HG03095 (cell line): Measurements from ENCODE around the gene PLA2G5.
A peak's percentile ranks its signal among the peaks of the same experiment; 100 is the strongest.

Experiments
- ATAC-seq: cut with Tn5 transposase; IDR thresholded peaks from one replicate; pipeline ENCODE4 v1.9.1; 2021; ENCODE audit warnings: moderate library complexity; ENCODE audit not compliant: unreplicated experiment

The PLA2G5 gene

DNA sequence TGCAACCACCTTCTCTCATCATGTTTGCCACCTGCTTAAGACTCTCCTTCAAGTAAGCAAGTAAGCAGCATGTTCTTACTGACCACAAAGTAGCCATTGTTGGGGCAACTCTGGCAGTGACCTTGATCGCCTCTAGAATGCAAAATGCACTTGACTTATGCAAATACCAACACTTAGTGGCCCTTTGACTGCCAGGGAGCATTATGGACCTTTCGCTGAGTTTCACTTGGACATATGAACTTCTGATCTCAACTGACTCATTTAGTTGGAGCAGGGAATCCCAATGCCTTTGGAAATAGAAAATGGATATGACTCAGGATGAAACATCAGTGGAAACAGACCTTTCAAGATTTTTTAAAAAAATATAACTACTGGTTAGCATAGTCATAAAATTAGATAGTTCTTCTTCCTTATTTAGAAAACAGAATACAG is 6.1 kb upstream of the PLA2G5 start:
- no peak for ATAC-seq

DNA sequence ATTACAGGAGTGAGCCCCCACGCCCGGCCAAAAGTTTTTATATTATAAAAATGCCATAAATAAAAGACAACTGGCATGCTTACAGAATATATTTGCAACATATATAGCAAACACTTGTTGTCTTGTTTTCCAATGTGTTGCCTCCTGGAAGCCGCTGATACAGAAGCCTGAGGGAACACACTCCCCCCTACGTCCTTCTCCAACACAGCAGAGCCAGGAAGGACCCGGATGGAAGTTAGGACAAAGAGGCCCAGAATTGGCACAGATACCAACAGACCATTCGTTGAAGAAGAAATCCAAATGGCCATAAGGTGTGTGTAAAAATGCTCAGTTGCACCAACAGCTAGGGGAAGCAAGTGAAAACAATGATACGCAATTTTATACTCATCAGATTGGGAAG is 1.3 kb upstream of the PLA2G5 start:
- no peak for ATAC-seq

DNA sequence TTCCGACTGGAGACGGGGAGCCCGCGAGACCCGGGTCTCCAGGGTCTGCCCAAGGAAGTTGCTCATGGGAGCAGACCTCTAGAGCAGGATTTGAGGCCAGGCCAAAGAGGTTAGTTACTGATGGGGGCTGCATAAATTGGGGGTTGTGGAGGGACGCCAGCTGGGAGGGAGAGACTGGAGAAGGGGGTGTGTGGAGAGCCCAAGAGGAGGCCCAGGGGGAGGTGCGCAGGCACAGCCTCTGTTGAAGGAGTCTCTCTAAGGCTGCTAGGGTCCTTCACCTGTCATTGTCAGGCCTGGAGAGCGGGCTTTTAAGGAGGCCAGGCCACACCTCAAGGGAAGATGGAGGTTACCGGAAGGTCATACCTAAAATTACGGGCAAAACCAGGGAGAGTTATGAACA is 363 bp downstream of the PLA2G5 start:
- ATAC-seq: no peak

DNA sequence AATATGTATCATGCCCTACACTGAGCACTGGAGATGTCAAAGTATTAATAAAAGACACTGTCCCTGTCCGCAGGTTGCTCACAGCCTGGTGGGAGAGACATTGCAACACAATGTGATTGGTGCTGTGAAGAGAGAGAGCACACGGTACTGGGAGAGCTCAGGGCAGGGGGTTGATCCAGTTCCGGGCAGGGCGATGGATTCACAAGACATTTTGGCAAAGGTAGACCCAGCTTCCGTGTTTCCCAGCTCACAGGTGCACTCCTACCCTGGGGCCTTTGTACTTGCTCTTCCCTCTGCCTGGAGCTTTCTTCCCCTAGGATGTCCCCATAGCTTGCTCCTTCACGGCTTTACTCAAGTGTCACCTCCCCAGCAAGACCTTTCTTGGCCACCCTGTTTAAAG is 1.4 kb downstream of the PLA2G5 start:
- ATAC-seq: no peak

DNA sequence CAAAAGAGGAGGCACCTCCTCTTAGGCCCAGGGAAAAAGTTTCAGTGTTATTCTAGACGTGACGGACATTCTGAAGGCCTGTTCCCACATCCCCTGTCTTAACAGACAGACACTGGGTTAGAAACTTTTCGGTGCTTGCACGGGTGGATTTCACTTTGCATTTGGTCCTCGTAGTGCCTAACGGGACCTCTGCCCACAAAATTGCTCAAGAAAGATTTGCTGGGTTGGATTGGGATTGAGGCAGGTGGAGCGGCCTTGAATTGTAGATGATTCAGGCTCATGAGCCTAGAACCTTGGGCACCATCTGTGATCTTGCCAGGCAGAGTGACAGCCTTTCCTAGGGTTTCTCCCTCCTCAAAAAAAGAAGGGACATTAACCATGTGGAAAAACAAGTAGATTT is 2.8 kb downstream of the PLA2G5 start:
- no peak for ATAC-seq

DNA sequence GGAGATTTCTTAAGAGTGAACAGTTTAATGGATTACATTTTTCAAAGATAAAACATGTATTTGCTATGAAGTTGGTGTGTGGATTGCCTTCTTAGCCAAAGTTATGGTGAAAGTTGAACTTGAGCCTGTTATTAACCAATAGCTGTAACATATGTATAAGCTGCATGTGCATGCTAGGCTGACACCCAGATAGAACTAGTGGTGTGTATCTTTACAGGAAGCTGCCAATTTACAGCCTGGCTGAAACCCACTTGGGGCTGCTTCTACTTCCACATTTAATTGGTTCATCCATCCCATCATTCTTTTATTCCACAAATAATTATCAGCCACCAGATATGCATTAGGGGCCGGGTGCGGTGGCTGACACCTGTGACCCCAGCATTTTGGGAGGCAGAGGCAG is 3.3 kb downstream of the PLA2G5 start:
- ATAC-seq: no peak

DNA sequence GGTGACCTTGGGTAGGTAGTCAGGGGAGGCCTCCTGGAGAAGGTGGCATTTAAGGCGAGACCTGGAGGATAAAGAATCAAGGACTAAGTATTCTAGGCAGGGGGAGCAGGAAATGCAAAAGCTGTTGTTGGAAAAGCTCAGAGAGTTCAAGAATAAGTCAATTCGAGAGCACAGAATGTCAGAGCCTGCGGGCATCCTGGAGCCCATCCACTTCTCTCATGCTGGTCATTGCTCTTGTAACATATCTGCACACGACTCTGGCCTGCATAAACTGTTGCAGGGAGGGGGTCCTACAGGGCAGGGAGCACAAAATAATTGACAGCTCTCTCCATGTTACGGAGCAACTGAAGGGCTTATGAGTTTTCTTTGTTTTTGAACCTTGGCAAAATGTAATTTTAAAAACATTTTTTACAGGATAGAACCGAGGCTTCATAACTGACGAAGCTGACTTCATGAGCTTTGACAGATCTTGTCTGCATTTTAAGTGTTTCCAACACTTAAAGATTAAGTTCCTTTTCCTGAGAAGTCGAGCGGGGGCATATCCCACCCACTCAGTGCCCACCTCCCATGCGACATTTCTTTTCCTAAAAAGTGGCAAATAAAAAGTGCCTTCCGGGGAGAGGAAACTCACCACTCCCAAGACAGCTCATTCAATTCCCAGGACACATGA is 4.2 kb downstream of the PLA2G5 start:
- ATAC-seq: no peak

DNA sequence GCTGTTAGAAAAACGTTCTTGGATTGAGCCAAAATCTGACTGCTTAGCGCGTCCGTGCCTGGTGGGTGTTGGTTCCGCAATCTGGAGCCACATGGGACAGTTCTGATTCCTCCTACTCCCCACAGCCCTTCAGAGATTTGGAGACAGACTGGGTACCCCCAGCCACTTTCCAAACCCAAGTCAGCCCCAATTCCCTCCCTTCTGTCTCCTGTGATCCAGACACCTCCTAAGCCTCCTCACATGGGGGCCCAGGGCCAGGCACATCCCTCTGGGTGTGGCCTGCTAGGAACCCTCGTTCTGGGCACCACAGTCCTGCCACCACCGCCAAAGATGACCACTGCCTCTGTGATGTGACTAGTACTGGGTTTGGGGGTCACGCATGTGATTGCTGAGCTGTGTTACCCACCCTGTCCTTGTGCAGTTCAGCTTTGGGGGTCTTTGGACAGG is 4.8 kb downstream of the PLA2G5 start:
- ATAC-seq: no peak

DNA sequence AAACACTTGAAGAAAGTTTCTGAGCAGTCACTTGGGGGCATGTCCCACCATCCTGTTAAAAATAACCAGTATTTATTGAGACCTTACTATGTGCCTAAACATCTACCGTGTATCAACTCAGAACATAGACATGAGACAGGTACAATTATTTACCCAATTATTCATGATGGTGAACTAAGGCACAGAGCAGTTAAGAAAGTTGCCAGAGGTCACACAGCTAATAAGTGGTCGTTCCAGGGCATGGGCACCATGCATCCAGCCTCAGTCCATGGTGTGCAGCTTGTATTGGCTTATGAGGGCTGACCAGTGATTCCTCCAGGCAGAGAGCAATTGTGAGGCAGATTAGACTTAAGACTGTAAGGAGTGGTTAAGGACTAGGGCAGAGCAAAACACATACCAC is 5.4 kb downstream of the PLA2G5 start:
- no peak for ATAC-seq

DNA sequence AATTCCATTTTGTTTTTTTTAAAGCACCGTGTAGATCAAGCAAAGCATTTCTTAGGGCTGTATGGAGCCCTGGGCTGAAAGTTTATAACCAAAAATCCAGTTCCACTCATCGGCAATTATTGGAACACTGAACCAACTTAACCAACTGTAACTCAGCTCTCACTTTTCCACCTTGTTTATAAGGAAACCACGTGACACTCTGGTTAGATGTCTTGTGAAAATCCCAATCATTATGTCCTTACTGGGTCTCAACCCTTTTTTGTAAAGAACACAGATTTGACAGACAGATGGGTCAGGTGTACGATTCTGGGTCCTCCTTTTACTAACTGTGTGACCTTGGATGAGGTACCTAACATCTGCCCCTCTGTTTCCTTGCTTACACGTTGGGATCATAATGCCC is 6.2 kb downstream of the PLA2G5 start:
- no peak for ATAC-seq

DNA sequence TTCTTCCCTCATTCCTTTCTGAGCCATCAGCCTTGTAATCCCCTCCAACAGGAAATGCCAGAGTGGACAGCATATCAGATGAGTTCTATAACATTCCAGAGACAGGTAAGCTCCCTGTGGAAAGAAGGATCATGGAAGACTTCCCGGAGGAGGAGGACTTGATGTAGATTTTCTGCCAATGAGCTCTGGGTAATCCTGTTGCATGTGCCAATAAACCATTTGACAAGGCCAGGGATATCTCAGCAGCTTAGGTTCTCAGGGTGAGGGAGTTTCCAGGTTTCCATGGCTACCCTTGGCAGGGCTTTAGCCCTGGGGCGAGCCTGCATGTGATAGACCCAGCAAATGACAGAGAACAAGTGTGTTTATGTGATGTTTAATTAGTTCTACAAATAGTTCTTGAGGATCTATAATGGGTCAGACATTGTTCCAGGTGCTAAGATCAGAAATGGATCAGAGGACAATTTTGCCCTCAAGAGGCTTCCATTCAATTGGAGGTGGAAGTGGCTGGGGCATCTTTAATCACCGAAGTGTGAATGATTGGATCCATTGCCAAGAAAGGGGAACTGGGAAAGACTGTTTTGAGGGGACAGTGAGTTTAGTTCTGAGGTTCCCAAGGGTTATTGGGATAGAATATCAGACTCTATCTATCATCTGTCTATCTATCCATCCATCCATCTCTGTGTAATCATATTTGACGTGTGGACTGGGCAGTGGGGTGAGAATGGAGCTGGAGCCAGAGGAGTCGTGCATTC is 6.9 kb downstream of the PLA2G5 start:
- no peak for ATAC-seq

DNA sequence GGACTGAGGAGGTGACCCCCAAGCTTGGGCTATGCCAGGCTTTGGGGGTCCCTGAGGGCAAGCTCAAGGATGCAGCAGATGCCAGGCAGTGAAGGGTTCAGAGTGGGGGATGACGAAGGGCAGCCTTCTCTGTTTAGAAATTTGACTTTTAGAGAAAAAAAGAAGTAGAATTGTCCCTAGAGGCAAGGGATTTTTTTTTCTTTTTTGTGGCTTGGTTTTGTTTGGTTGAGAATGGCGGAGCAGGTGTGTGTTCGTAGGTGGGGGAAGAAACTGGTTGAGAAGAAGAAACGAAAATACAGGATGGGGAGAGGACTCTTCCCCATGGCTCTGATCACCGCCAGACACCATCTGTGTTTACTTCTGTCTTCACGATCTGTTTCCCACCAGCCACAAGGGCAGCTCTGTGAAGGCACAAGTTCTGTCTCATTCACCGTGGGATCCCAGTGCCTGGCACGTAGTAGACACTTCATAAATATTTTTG is 8.2 kb downstream of the PLA2G5 start:
- peak; percentile 53 for ATAC-seq

DNA sequence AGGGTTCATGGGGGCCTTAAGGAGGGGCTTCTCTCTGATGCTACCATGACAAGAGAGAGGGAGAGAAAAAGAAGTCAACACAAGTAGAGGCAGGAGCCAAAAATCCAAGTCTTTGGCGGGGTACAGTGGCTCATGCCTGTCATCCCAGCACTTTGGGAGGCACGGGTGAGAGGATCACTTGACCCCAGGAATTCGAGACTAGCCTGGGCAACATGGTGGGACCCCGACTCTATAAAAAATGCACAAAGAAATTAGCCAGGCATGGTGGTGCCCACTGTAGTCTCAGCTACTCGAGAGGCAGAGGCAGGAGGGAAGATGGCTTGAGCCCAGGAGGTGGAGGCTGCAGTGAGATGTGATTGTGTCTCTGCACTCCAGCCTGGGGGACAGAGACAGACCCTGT is 8.7 kb downstream of the PLA2G5 start:
- no peak for ATAC-seq

DNA sequence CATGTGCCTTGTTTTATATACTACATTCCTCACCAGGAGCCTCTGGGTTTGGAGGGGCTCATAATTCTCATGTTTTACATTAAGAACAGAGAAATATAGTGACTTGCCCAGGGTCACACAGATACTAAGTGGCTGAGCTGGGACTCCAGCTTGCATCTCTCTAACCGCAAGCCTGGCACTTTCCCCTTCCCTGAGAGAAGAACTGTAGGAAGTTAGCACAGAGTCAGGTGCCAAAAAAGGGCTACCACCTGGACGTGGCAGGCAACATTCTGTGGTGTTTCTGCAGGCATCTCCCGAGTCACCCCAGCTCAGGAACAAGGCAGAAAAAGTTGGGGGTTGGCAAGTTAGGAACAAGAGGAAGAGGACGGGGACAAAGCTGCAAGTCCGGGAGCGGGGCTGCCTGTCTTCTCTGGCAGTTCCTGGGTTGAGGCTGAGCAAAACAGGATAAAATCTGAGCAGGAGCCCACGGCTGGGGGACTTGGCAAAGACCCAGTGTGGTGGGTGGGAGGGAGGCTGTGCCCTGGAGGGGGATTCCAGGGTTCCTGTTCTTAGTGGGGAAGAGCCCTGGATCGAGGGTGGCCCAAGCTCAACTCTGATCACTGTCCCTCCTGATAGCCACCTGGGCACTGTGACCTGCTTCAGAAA is 9.8 kb downstream of the PLA2G5 start:
- no peak for ATAC-seq

DNA sequence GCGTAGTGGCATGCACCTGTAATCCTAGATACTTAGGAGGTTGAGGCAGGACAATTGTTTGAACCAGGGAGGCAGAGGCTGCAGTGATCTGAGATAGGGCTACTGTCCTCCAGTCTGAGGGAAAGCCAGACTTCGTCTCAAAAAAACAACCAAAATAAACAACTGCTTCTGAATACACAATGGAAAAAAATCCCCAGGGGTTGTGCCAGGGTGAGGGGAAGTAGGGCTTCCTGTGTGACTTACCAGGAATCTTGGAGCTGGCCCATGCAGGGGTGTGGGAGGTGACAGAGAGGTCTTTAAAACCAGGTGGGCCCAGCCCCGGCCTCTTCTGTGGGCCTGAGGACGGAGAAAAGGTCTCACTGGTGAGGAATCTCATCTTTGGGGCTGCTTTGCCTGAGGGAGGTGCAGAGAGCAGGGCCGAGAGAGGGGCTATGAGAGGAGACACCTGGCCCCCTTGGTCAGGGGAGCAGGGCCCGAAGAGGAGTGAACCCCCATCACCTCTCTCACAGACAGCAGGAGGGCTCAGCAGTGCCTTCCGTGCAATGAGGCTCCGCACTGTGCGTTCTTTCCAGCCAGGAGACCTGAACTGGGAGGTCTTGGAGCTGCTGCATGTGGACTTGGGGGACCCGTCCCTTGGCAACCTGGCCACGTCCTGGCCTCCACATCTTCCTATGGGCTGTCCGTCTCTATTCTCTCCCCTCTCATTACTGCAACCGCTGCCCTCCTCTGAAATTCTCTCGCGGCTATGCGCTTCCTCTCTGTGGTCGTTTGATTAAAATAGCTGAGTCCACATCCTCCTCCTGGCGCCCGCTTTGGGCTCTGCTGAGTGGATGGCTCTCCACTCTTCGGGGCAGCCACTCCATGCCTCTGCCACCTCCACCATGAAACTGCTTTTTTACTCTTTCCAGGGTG is 10.7 kb downstream of the PLA2G5 start:
- ATAC-seq: peak; percentile 64

DNA sequence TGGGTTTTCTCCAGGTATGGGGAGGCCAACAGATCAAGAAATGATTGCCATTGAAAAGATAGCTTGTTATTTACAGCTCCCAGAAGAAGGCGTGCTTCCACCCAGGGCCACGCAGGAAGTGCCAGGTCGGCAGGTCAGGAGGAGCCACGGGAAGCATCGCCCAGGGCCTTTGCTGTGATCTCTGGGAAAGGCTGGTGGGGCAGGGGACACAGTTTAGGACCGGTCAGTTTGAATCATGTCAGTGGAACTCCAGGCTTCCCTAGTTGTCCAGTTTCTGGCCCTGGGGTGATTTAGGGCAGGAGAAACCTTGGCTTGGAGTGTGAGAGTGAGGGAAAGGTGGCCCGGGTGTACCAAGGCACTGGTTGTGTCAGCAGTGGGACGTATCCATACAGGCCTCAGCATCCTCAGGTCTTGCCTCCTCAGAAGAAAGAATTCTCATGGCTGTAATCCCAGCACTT is 11.4 kb downstream of the PLA2G5 start:
- ATAC-seq: no peak

DNA sequence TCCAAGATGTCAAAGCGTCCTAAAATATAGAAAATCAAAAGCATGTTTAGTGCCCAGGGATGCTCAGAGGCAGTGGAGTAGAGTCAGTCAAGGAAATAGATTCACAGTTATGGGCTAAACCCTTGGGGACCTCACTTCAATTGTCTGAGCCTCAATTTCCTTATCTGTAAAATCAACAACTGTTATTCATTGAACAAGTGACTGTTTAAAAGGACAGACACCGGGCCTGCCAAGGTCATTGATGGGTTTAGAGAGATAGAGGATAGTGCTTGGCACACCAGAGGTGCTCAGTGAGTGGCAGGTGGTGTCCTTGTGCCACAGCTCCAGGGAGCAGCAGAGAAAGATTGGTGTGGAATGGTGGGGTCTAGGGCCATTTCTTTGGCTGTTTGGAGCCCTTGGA is 12.8 kb downstream of the PLA2G5 start:
- no peak for ATAC-seq

DNA sequence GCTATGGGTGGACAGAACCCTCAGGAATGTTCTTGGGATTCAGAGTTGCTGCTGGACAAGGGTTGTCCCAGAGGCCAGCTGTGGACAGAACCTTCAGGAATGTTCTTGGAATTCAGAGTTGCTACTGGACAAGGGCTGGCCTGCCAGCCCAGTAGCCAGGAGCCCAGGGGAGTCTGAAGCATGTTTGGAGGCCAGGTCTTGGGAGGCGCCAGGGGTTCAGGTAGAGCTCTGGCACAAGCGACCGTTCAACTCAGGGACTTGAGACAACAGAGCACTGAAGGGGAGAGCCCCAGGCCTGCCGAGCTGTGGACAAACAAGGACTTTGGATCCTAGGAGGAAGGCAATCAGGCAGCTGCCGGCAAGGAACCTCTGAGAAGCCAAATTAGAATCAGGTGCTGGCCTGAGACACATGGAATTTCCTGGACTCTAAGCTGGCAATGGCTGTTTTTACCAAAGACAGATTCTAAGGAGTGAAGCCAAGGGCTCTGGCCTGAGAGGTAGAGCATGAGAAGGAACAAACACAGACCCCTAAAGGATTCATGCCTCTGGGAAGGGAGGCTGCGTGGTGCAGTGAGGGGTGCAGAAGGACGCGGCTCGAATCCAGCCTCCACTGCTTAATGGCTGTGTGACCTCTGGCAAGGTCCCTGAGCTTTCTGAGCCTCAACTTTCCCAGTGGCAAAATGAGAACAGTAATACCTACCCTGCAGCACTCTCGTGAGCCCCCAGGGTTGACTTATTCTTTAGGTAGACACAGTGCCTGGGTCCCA is 13.4 kb downstream of the PLA2G5 start:
- no peak for ATAC-seq

DNA sequence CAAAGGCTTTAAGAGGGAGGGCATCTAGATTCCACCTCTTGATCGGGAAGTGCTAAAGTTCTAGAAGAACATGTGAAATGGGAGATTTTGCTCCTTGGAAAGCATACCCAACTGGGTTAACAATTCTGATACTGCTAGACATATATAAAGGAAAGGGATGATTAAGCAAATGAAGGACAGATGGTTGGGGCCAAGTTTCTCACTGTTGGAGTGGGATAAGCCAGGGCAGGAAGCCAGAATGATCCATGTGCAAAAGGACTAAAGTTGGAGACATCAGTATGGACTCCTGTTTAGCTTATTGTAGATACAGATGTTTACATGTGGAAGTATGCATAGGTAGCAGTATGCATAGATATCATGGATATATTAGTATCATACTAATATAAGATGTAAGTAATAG is 16.8 kb downstream of the PLA2G5 start:
- no peak for ATAC-seq

DNA sequence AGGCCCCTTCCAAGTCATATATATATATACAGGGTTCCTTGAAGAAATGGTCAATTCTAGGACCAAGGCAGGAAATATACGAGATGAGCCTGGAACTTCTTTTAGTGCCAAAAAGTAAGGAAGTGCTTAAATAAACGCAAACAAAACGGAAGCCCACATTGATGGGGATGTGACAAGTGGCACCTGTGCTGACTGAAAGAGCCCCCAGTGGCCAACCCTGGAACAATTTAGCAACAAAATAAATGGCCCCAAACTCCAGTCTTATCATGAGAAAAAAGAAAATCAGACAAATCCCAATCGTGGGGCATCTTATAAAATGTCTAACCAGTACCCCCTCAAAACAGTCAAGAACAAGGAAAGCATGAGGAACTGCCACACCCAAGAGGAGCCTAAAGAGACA is 17.7 kb downstream of the PLA2G5 start:
- no peak for ATAC-seq
